IMR-90 (cell line): ENCODE measurements around the gene ASL.

Source experiments
- CHD1 ChIP-seq: IDR thresholded peaks from 2 replicates; pipeline ENCODE4 v1.6.1; 2012; ENCODE audit warnings: low read depth, low read length, improper control_type of control experiment
- CTCF ChIP-seq: conservative IDR thresholded peaks from 2 replicates; pipeline ENCODE4 v1.5.1; 2012; ENCODE audit warnings: mild to moderate bottlenecking, low read depth, low read length, improper control_type of control experiment
- POLR2A ChIP-seq: IDR thresholded peaks from 2 replicates; pipeline ENCODE4 v1.6.1; 2012; ENCODE audit warnings: mild to moderate bottlenecking, low read depth, low read length
- RFX5 ChIP-seq: IDR thresholded peaks from 2 replicates; pipeline ENCODE4 v1.8.0; 2012; ENCODE audit warnings: low read depth, mild to moderate bottlenecking, low read length, moderate library complexity
- USF2 ChIP-seq: fragments of 150-350 bp; IDR thresholded peaks from 2 replicates; pipeline ENCODE4 v1.6.1; 2017; ENCODE audit warnings: mild to moderate bottlenecking, antibody characterized with exemption, low read length, low read depth

GRCh38 chr7:66036788-66037187, 38.8 kb upstream of the ASL start:
- no peak for TF ChIP-seq CTCF
- TF ChIP-seq POLR2A: no peak
- no peak for TF ChIP-seq RFX5
- TF ChIP-seq CHD1: no peak
- no peak for TF ChIP-seq USF2
